Right renal cortex interstitium (tissue), 3 donors: Measurements from ENCODE around the gene HTR3E. TPM values are rescaled to one million over a fixed set of nuclear protein-coding genes. Genes with fewer than 3 reads are reported as not detected.
A peak's percentile ranks its signal among the peaks of the same experiment; 100 is the strongest.

Experiments
- DNase-seq, 3 donors: peaks; one replicate each; pipeline ENCODE4 v3.0.0-alpha.2; 2013; ENCODE audit warnings: low read depth in 3 of 3, low spot score in 2 of 3
- polyA plus RNA-seq, 3 donors: library from polyadenylated mRNA; unstranded; fragments of 120-200 nt; gene quantifications; one replicate each; pipeline ENCODE4 v1.2.1, GENCODE V29; 2013; ENCODE audit not compliant: insufficient read length in 3 of 3

Gene HTR3E
- polyA plus RNA-seq, 3 donors, result not detected

- DNase-seq, result peak in 1 of 3 donors; percentile 15
Measured at GRCh38 chr3:184155644-184156521, 59.0 kb downstream of the HTR3E start.

GRCh38 chr3:184156522-184156955 is 59.7 kb downstream of the HTR3E start:
- peak in 1 of 3 donors; percentile 45 for DNase-seq

Other genes with a start within 250 kb of the HTR3E start
- gene PARL, start 212.2 kb upstream of the HTR3E start, polyA plus RNA-seq, result 10 to 100 TPM; 59.5 to 67.2 (median 65.0) TPM
- gene ABCC5, start 79.2 kb upstream of the HTR3E start, polyA plus RNA-seq, result 10 to 100 TPM; 44.1 to 53.7 (median 48.7) TPM
- gene HTR3D, start 65.3 kb upstream of the HTR3E start, polyA plus RNA-seq, result not detected
- gene HTR3C, start 44.0 kb upstream of the HTR3E start, polyA plus RNA-seq, result not detected
- gene EIF2B5, start 38.3 kb downstream of the HTR3E start, polyA plus RNA-seq, result 10 to 100 TPM; 49.5 to 49.7 (median 49.5) TPM
- gene DVL3, start 58.3 kb downstream of the HTR3E start, polyA plus RNA-seq, result 10 to 100 TPM; 59.8 to 69.3 (median 61.2) TPM
- gene AP2M1, start 77.8 kb downstream of the HTR3E start, polyA plus RNA-seq, result 100 to 1,000 TPM; 399 to 438 (median 427) TPM
- gene ABCF3, start 89.1 kb downstream of the HTR3E start, polyA plus RNA-seq, result 10 to 100 TPM; 55.1 to 59.6 (median 56.2) TPM
- gene VWA5B2, start 132.5 kb downstream of the HTR3E start, polyA plus RNA-seq, result 1 to 10 TPM in 2 of 3 donors, under 1 TPM in 1; 0.92 to 1.3 (median 1.1) TPM
- gene ALG3, start 151.9 kb downstream of the HTR3E start, polyA plus RNA-seq, result 10 to 100 TPM; 27.9 to 34.3 (median 30.8) TPM
- gene EEF1AKMT4, start 152.6 kb downstream of the HTR3E start, polyA plus RNA-seq, result 1 to 10 TPM; 2.0 to 3.0 (median 2.7) TPM
- gene CAMK2N2, start 164.5 kb downstream of the HTR3E start, polyA plus RNA-seq, result not detected
- under 1 TPM in 1 of 3 donors, not detected in 2; 0.10 TPM for gene ECE2, start 179.0 kb downstream of the HTR3E start, polyA plus RNA-seq
- gene PSMD2, start 202.2 kb downstream of the HTR3E start, polyA plus RNA-seq, result 100 to 1,000 TPM; 225 to 235 (median 234) TPM
- 100 to 1,000 TPM; 167 to 181 (median 171) TPM for gene EIF4G1, start 217.5 kb downstream of the HTR3E start, polyA plus RNA-seq
- 1 to 10 TPM; 7.7 to 9.8 (median 8.7) TPM for gene FAM131A, start 240.5 kb downstream of the HTR3E start, polyA plus RNA-seq